HG03378 (cell line): ENCODE results near the gene ZNF662.
"Not testable (repeated sequence)": the region's sequence is repeated elsewhere in the genome, so short reads cannot be mapped to it uniquely, and the experiment has no call there.

ENCODE experiments used
- ATAC-seq: cut with Tn5 transposase; IDR thresholded peaks from one replicate; pipeline ENCODE4 v1.9.1; 2021; ENCODE audit warnings: mild to moderate bottlenecking, moderate library complexity; ENCODE audit not compliant: unreplicated experiment

Gene ZNF662

DNA sequence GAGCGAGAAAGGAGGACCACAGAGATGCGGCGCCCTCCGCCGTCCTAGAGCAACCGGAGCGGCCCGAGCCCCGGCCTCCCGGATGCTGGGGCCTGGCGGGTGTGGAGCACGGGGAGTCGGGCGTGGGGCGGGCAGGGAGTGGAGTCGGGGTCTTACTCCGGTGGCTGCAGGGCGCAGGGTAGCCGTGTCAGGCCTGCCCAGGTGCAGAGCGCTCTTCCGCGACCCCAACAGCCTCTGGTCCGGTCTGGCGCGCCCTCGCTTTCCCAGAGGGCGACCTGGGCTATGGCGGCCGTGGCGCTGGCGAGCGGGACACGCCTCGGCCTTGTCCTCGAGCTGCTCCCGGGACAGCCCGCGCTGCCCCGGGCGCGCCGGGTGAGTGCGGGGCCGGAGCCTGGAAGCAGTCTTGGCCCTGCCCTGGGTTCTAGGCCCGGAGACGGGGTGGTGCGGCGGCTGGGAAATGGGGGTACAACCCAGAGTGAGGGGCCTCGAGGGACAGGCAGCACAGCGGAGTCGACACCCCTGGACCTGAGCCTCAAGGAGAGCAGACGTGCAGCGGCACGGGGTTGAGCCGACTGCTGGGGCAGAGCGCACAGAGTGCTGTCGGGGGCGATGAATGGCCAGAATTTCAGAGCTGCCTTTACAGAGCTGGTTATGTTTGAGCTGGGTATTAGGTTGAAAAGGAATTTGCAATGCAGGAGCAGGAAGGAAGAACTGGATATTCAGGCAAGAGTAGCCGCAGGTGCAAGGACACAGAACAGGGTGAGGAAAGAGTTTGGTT, at the start of gene ZNF662:
TSS of gene ZNF662 (plus strand) at position 73 of the 778 bp plus-strand sequence. CDS start 1,973 bp downstream, outside the sequence.
- no peak for ATAC-seq

DNA sequence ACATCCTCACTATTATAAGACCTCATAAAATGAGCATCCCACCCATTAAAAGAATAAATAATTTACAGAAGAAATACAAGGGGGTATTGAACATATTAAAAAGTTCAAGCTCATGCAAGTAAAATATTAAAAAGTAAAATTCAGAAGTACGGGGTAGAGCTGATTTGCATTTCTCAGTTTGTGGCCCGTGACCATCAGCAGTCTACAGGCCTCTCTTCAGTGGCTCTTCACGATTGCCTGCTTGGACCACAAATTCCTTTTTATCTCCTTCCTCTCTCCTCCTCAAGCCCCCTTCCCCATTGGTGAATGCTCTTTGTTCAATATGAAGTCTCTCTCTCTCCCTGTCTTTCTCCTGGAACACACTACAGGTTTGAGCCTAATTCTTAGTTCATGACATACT, 49.4 kb upstream of the ZNF662 start:
- ATAC-seq: no peak

DNA sequence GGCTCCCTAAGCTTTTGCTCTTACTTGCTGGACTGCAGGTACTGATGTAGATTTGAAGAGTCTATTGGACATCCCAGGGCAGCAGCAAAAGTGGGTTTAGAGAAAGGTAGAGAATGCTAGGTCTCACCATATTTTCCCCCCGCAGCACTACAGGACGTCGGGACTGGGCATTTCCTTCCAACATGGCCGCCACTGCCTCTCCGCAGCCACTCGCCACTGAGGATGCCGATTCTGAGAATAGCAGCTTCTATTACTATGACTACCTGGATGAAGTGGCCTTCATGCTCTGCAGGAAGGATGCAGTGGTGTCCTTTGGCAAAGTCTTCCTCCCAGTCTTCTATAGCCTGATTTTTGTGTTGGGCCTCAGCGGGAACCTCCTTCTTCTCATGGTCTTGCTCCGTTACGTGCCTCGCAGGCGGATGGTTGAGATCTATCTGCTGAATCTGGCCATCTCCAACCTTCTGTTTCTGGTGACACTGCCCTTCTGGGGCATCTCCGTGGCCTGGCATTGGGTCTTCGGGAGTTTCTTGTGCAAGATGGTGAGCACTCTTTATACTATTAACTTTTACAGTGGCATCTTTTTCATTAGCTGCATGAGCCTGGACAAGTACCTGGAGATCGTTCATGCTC, 41.5 kb upstream of the ZNF662 start:
- ATAC-seq: no peak

DNA sequence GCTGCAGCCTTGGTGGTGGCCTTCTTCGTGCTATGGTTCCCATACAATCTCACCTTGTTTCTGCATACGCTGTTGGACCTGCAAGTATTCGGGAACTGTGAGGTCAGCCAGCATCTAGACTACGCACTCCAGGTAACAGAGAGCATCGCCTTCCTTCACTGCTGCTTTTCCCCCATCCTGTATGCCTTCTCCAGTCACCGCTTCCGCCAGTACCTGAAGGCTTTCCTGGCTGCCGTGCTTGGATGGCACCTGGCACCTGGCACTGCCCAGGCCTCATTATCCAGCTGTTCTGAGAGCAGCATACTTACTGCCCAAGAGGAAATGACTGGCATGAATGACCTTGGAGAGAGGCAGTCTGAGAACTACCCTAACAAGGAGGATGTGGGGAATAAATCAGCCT, 40.7 kb upstream of the ZNF662 start:
- no peak for ATAC-seq

DNA sequence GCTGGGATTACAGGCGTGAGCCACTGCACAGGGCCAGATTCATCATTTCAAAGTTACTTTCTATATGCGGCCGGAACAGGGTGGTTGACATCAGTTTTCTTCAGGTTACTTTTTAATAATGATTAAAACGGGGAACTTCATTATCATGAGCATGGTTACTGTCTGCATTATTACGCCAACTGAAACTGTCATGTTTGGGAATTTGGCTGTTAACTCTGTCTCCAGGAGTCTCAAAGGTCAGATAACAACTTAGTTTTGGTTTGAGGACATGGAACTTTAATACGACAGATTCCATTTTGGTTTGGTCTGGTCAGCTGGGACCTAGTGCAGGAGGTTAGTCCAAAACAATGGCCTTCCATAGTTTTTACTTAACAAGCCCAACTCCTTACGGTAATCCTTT, 38.8 kb upstream of the ZNF662 start:
- no peak for ATAC-seq

DNA sequence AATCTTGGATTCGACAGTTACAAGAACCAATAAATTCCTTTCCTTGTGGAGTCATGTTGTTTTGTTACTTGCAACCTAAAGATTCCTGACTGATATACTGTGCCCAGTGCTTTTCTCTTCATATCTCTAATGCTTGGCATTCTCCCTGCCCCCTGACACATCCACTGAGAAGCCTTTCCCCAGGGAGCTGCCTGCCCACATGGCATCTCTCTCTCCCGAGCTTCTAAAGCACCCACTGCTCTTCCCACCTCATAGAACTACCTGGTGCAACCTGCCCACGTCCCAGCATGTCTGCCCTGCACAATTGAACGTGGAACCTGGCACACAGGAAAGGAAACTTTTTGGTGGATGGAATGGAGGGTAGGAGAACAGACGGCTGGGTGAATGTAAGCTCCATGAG, 37.1 kb upstream of the ZNF662 start:
- ATAC-seq: no peak

DNA sequence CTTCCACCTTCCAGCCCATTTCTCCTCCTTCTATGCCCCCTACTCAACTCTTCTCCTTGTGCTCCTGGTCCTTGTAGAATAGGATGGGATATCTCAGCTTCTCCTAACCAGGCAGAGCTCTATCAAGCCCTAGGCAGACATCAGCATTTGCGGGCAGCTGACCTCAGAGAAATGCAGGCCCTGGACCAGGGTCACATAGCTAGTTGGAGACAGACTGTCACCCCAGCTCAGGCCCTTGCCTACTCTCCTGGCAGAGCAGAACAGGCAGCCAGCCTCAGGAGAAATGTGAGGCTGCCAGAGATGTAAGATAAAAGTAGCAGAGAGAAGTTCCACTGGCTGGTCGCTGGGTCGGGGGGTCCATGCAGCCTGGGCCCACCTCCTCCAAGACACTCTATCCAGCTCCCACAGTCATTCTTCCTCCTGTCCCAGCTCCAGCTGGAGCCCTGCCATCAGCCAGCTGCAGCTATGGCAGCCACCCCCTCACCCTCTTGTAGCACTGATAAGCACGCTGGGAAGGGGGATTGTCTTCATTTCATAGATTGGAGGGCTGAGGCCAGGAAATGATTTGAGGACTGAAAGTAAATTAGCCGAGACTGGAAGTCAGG, 34.2 kb upstream of the ZNF662 start:
- ATAC-seq: no peak

DNA sequence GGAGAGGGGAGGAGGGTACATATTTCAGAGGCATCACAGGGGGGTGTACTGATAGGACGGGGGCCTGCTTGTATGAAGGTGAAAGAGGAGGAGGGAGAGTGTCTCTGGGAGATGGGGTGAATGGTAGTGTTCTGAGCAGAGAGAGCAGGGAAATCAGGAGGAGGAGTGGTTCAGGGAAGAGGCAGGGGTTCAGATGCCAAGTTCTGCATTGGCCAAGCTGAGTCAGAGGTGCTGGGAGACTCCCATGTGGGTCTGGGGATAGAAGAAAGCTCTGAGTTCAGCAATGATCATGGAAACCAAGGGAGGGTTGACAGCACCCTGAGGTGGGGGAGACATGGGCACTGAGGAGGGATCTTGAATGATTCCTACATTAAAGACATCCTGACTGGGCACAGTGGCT, 33.2 kb upstream of the ZNF662 start:
- no peak for ATAC-seq

DNA sequence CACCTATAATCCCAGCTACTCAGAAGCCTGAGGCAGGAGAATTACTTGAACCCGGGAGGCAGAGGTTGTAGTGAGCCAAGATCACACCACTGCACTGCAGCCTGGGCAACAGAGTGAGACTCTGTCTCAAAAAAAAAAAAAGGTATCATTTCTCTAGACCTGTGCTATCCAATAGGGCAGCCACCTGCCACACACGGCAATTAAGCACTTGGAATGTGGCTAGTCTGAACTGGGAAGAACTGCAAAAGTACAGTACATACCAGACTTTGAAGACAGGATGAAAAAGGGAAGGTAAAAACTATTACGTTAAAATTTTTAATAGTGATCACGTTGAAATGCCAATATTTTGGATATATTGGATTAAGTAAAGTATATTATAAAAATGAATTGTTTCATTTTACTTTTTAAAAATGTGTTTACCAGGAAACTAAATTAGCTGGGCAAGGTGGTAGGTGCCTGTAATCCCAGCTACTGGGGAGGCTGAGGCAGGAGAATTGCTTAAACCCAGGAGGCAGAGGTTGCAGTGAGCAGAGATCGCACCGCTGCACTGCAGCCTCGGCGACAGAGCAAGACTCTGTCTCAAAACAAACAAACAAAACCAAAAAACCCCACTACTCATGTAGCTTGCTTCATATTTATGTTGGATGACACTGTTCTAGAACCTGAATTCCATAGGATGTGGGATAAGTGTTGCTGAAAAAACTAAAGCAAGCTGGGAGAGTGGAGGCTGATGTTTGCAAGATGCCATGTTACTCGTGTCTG, 32.5 kb upstream of the ZNF662 start:
- no peak for ATAC-seq

DNA sequence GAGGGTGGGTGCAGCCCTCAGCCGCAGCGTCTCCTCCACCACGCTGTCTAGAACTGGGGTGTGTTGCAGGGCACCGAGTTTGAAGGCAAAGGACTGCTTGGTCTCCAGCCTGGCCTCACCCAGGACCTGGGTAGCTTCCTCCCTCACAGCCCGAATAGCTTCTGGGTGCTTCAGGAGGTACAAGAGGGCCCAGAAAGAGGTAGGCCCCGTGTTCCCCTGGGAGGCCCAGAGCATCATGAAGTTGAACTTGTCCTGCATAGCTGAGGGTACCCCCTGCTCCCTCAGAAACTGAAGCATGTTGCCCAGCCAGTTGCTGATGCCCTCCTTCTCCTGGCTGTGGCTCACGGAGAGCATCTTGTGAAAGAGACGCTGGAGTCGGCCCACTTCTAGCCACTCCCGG, 31.2 kb upstream of the ZNF662 start:
- no peak for ATAC-seq

DNA sequence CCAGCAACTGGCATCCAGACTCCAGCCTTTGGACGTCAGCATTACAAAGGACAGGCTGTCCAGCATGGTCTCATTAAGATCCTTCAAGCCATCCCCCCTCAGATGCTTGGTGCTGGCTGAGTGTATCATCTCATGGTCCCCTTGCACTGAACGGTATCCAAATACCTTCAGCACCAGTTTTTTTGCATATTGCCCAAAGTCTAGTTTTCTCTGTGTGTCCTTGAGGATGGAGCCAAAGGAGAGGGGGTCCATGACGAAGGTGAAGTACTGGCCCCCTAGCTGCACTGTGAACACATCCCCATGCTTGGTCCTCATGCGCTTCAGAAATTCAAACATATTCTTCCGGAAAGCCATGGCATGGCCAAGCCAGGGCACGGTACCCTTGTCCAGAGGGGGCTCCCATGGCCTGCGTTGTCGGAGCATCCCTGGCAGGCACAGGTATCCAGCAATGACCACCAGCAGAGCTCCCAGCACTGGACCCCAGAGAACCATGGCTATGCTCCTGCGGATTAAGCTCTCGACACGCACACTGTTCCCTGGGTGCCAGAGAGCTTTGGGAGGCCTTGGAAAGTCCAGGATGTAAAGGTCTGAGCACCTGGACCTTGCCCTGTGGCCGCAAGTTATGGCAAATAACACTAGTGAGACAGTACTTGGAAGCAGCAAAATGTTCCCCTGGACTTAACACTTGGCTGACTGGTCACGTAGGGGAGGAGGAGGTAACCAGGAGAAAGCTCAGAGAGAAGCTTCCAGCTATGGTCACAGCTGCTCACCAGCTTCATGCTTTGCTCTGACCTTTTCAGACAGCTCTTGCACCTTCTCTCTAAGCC, 30.4 kb upstream of the ZNF662 start, which contains the start of gene CYP8B1:
TSS of gene CYP8B1 (minus strand) at position 555 of the 827 bp plus-strand sequence. CDS start at position 492, 63 bp downstream.
- ATAC-seq: no peak

DNA sequence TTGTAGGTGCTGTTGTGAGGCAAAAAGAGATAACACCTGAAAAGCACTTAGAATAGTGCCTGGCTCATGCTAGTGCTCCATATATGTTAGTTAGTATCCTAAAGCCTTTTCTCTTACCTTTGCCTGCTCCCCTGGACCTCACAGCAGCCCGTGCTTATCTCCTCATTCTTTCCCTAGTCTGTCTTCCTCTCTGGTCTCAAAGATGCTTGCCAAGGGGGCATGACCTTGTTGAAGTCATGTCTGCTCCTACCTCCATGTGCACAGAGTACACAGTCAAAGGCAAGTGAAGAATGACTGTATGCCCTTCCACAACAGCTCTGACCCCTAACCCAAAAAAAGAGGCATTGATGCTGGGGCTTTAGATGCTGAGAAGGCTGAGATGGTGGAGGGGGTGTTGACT, 29.5 kb upstream of the ZNF662 start:
- ATAC-seq: no peak

DNA sequence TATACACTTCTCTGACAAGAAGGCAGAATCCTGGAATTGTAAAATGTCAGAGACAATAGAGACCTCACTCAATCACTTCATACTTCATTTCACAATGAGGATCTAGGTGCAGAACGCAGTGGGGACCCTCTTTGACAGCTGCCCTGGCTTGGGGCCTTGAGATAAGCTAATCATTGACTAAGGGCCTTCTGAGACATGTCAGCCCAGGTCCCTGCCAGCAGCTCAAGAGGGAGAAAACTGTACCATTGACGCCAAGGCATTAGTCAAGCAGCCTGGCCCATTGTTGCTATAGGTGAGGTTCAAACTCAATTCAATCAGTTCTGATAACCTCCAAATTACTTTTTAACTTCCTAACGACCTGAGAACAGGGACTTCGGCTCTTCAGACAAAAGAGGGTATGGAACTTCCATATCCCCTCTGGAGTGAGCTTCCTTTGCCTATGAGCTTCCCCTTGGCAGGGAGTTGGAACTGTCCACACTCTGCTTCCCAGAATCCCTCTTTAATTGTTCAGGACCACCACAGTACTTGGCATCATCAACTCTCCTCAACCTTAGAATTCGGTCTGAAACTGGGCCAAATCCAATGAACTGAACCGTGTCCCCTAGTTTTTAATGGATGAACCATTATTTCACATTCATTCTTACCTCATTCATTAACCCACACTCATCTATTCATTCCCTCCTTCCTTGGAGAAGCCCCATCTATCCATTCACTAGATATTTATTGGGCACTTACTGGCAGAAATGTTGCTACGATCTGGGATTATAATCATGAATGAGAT, 28.8 kb upstream of the ZNF662 start:
- ATAC-seq: no peak

DNA sequence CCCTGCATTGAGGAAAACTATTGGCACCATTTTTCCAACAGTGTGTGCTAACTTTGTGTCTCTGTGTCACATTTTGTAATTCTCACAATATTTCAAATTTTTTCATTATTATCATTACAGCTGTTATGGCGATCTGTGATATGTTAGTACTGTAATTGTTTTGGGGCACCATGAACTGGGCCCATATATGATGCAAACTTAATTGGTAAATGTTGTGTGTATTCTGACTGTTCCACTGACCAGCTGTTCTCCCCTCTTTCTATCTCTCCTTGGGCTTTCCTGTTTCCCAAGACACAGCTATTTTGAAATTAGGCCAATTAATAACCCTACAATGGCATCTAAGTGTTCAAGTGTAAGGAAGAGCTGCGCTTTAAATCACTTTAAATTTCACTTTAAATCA, 28.1 kb upstream of the ZNF662 start:
- ATAC-seq: no peak

DNA sequence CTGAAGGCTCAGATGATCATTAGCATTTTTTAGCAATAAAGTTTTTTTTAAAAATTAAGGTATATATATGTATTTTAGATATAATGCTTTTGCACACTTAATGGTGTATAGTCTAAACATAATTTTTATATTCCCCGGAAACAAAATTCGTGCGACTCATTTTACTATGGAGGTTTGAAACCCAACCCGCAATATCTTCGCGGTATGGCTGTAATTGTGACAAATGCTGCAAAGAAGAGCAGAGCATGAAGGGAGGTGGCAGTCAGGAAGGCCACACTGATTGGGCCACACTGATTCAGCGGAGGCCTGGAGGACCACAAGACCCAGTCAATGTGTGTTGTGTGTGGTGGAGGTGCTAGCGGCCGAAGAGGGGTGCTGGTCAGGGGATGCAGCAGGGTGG, 25.8 kb upstream of the ZNF662 start:
- no peak for ATAC-seq

DNA sequence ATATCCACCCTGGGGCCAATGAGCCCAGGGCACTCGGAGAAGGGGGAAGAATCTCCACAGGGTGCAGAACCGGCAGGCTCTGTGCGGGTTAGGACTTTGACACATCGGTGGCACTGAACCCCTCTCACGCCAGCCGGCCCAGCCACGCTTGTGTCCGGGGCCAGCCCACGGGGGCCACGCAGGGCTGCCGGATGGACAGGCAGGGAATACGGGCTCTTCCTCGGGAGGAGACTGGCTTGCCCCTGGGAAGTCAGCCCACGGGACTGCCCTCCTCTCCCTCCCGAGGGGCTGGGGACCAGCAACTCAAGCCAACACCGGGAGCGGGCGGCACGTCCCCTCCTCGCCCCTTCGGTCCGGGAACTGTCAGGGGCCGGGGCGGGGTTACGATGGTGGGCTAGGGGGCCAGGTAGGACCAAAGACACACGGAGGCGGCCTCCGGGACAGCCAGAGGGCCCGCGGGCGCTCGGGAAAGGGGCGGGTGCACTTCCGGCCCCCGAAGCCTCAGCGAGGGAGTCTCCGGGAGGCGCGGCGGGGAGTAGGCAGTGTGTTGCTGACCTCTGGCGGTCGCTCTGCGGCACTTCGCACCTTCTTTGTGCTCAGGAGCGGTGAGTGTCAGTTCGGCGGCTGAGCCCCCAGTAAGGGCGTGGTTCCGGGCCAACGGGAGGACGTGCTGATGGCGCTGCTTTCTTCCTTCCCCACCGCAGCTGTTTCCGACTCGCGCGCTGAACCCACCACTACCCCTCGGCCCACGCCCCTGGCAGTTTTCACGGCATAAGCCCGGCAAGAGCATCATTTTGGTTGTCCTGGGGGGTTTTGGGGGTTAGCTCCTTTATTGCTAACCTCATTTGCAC, 25.1 kb upstream of the ZNF662 start:
- peak; percentile 95 for ATAC-seq

DNA sequence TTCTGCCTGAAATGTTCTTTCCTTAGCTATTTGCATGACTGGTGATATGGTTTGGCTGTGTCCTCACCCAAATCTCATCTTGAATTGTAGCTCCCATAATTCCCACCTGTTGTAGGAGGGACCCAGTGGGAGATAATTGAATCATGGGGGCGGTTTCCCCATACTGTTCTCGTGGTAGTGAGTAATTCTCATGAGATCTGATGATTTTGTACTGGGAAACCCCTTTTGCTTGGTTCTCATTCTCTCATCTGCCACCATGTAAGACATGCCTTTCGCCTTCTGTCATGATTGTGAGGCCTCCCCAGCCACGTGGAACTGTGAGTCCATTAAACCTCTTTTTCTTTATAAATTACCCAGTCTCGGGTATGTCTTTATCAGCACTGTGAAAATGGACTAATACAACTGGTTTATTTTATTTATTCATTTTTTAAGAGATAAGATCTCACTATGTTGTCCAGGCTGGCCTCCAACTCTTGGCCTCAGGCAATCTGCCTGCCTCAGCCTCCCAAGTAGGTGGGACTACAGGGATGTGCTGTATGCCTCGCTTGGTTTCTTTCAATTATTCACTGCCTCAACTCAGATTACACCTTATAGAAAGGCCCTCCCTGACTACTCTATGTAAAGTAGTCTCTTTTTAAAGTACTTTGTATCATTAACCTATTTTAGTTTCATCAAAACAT, 22.6 kb upstream of the ZNF662 start:
- ATAC-seq: not testable (repeated sequence)

DNA sequence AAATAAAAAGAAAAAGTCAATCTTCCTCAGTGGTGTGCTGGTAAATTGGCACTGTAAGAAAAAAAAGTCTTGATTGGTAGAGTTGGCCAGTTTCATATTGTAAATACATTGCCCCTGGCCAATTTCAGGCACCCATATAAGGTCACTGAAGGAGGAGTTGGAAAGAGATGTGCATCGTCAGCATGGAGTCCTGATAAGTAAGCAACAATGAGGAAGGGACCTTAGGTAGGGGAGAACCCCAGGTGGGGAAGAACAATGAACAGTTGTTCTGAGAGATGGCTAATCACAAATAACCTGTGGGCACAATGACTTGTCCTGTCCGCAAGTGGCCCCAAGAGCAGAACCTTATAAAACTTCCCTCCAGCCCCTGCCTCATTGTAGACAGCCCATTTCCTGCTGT, 21.6 kb upstream of the ZNF662 start:
- no peak for ATAC-seq
